Measurements from ENCODE around the gene ZC3H12A. TPM values are rescaled to one million over a fixed set of nuclear protein-coding genes. Genes with fewer than 3 reads are reported as not detected.

ZC3H12A gene
- total RNA-seq, 1 experiment from 2014 or later: 6.7 TPM

DNA sequence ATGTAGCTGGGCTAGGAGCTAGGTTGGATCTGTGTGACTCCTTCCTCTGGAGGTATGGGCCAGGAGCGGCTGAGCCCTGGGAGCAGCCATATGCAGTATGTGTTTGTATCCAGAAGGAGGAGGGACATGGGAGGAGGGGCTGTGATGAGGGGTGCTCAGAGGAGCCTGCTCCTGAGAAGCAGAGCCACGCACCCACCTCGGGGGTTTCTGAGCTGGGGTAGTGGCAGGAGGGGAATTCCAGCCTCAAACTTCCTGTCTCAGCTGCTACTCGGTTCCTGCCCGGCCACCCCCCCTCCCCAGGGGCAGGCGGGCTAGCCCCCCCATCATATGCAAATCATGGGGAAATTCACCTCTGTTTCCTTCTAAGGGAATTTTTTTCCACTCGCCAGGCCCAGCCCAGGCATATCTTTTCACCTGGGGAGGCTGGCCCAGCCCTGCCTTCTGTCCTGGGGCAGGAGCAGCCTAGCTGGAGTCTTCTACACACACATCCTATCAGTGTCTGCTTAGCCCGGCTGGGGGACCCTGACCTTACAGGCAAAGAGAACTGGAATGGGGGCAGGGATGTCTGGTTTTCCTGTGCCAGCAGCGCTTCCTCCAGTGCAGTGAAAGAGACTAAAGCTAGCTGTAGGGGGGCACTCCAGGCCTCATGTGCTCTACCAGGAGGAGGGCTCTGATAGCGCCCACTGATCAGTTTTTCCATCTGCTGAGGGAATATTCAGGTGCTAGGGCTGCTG lies 3.0 kb downstream of the ZC3H12A start:
- H3K4me2 ChIP-seq (ENCODE audit: insufficient read depth, insufficient read length, low read length): peak overlapping the region; percentile 23
- H3K79me1 ChIP-seq (ENCODE audit: insufficient read depth, low read depth, low read length, poor library complexity, severe bottlenecking): no peaks in the 10 kb centered on the region
- DNase-seq: peak; percentile 69
- H2BK5ac ChIP-seq (ENCODE audit: insufficient read length, low read length): no peak overlapping the region
- H3K23ac ChIP-seq (ENCODE audit: insufficient read length, low read depth, low read length): no peak overlapping the region
- Mint-ChIP-seq H3K9me3 (no peaks in the 10 kb centered on the region), H3K27me3 (ENCODE audit: low read depth) (peaks cover 15% of the 10 kb centered on the region), H3K4me1 (peaks cover 36 to 47% of the 10 kb centered on the region in 2 experiments), H3K27ac (peak overlapping the region; percentile 66 to 94 (median 89); a peak in 5 of 7 replicates), H3K4me3 (peak overlapping the region; percentile 25 to 66), H3K36me3 (ENCODE audit: insufficient read depth in 1 of 3, low read depth in 3 of 3) (peaks cover 18 to 36% (median 24%) of the 10 kb centered on the region in 3 experiments; a peak in 6 of 7 replicates)
- H3K4me1 ChIP-seq (ENCODE audit: insufficient read depth, low read length): peaks cover 15% of the 10 kb centered on the region; the same call in 1 of the 2 replicates
- H2BK12ac ChIP-seq (ENCODE audit: insufficient read length, low read depth, low read length): no peak overlapping the region
- peak overlapping the region; percentile 38 for H3K27ac ChIP-seq (ENCODE audit: insufficient read length, low read depth, low read length)
- H3K14ac ChIP-seq (ENCODE audit: insufficient read depth, low read length): peak overlapping the region; percentile 44
- H4K5ac ChIP-seq (ENCODE audit: insufficient read length, low read depth, low read length): no peak overlapping the region
- H4K91ac ChIP-seq (ENCODE audit: insufficient read length, low read depth, low read length): no peak overlapping the region
- peaks cover 3% of the 10 kb centered on the region; the same call in 1 of the 2 replicates for H3K79me2 ChIP-seq (ENCODE audit: insufficient read depth, low read length)
- no peak overlapping the region for H2BK15ac ChIP-seq (ENCODE audit: low read depth, low read length)
- no peak overlapping the region for H2BK120ac ChIP-seq (ENCODE audit: low read depth, low read length, poor library complexity, severe bottlenecking)
- H3K18ac ChIP-seq (ENCODE audit: insufficient read length, low read depth, low read length): peak overlapping the region; percentile 13
- H4K8ac ChIP-seq (replicated peaks; ENCODE audit: insufficient read length, low read depth, low read length): no peak overlapping the region
- no peak overlapping the region for H2AK5ac ChIP-seq (ENCODE audit: insufficient read length, low read length)
- no peaks in the 10 kb centered on the region for H4K20me1 ChIP-seq (ENCODE audit: control insufficient read depth, insufficient read depth, insufficient read length)
- H3K9ac ChIP-seq (ENCODE audit: extremely low read depth, insufficient read length, low read length): no peak overlapping the region
- H3K27me3 ChIP-seq (ENCODE audit: insufficient read depth, low read length): peaks cover 4% of the 10 kb centered on the region; the same call in 1 of the 2 replicates
- H3K4ac ChIP-seq (ENCODE audit: low read depth, low read length): no peak overlapping the region; the same call in 1 of the 2 replicates
- H2BK20ac ChIP-seq (ENCODE audit: low read depth, low read length, poor library complexity, severe bottlenecking): no peak overlapping the region
- TF ChIP-seq, protein P1, sequence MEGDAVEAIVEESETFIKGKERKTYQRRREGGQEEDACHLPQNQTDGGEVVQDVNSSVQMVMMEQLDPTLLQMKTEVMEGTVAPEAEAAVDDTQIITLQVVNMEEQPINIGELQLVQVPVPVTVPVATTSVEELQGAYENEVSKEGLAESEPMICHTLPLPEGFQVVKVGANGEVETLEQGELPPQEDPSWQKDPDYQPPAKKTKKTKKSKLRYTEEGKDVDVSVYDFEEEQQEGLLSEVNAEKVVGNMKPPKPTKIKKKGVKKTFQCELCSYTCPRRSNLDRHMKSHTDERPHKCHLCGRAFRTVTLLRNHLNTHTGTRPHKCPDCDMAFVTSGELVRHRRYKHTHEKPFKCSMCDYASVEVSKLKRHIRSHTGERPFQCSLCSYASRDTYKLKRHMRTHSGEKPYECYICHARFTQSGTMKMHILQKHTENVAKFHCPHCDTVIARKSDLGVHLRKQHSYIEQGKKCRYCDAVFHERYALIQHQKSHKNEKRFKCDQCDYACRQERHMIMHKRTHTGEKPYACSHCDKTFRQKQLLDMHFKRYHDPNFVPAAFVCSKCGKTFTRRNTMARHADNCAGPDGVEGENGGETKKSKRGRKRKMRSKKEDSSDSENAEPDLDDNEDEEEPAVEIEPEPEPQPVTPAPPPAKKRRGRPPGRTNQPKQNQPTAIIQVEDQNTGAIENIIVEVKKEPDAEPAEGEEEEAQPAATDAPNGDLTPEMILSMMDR (conservative IDR thresholded peaks at IDR 0.05): no peak
- no peak overlapping the region for H3T11ph ChIP-seq (ENCODE audit: low read length)
- no peak overlapping the region for H2AFZ ChIP-seq (ENCODE audit: low read length)
- H3K23me2 ChIP-seq (ENCODE audit: insufficient read length, low read depth, low read length, poor library complexity, severe bottlenecking): peaks cover 13% of the 10 kb centered on the region
- no peaks in the 10 kb centered on the region for H3K9me3 ChIP-seq (ENCODE audit: control insufficient read depth, low read depth, low read length)
- WGBS (ENCODE audit: extremely low coverage, insufficient read length, low lambda C conversion rate): no CpG with 5 or more reads among the region's 10 CpGs
- no peak overlapping the region for H3K56ac ChIP-seq (ENCODE audit: insufficient read length, low read depth, low read length)

Measured in H9 (cell line).